Measurements from ENCODE around the gene ZNF791.

Gene ZNF791

DNA sequence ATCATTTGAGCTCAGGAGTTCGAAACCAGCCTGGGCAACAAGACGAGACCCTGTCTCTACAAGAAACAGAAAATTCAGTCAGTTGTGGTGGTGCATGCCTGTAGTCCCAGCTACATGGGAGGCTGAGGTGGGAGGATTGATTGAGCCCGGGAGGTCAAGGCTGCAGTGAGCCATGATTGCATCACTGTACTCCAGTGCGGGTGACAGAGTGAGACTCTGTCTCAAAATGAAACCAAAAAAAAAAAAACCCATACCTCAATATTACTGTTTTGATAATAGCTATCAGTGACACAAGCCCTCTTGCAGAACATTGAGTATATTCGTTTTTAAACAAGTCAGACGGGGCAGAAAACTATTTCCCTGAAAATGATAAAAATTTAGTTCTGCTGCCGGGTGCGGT, 16.2 kb downstream of the ZNF791 start:
- no peak for DNase-seq (ENCODE audit: low read depth, low spot score)
- CTCF ChIA-PET: interaction anchor here (2.1 kb wide), 1 partner anchor 13 kb away, joined by 7 read pairs; no protein-coding TSS in a partner anchor
- POLR2A ChIA-PET: no interaction called here
- H3K4me3 ChIP-seq (ENCODE audit: low read depth, low read length): no peak overlapping the region
- TF ChIP-seq, protein P1, sequence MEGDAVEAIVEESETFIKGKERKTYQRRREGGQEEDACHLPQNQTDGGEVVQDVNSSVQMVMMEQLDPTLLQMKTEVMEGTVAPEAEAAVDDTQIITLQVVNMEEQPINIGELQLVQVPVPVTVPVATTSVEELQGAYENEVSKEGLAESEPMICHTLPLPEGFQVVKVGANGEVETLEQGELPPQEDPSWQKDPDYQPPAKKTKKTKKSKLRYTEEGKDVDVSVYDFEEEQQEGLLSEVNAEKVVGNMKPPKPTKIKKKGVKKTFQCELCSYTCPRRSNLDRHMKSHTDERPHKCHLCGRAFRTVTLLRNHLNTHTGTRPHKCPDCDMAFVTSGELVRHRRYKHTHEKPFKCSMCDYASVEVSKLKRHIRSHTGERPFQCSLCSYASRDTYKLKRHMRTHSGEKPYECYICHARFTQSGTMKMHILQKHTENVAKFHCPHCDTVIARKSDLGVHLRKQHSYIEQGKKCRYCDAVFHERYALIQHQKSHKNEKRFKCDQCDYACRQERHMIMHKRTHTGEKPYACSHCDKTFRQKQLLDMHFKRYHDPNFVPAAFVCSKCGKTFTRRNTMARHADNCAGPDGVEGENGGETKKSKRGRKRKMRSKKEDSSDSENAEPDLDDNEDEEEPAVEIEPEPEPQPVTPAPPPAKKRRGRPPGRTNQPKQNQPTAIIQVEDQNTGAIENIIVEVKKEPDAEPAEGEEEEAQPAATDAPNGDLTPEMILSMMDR (IDR thresholded peaks at IDR 0.05; ENCODE audit: insufficient read depth, low read length, missing control alignments): no peak

DNA sequence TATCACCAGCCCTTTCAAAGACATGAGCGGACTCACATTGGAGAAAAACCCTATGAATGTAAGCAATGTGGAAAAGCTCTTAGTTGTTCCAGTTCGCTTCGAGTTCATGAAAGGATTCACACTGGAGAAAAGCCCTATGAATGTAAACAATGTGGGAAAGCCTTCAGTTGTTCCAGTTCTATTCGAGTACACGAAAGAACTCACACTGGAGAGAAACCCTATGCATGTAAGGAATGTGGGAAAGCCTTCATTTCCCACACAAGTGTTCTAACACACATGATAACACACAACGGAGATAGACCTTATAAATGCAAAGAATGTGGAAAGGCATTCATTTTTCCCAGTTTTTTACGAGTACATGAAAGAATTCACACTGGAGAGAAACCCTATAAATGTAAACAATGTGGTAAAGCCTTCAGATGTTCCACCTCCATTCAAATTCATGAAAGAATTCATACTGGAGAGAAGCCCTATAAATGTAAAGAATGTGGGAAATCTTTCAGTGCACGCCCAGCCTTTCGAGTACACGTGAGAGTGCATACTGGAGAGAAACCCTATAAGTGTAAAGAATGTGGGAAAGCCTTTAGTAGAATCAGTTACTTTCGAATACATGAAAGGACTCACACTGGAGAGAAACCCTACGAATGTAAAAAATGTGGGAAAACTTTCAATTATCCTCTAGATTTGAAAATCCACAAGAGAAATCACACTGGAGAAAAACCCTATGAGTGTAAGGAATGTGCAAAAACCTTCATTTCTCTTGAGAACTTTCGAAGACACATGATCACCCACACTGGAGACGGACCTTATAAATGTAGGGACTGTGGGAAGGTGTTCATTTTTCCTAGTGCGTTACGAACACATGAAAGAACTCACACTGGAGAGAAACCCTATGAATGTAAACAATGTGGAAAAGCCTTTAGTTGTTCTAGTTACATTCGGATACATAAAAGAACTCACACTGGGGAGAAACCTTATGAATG, 17.6 kb downstream of the ZNF791 start:
- DNase-seq (ENCODE audit: low read depth, low spot score): no peak
- no peak overlapping the region for H3K4me3 ChIP-seq (ENCODE audit: low read depth, low read length)
- ChIA-PET POLR2A (no interaction called here), CTCF (interaction anchor here (2.1 kb wide), 1 partner anchor 12 kb away, joined by 7 read pairs; no protein-coding TSS in a partner anchor)
- TF ChIP-seq, protein P1 (IDR thresholded peaks at IDR 0.05; ENCODE audit: insufficient read depth, low read length, missing control alignments): no peak

DNA sequence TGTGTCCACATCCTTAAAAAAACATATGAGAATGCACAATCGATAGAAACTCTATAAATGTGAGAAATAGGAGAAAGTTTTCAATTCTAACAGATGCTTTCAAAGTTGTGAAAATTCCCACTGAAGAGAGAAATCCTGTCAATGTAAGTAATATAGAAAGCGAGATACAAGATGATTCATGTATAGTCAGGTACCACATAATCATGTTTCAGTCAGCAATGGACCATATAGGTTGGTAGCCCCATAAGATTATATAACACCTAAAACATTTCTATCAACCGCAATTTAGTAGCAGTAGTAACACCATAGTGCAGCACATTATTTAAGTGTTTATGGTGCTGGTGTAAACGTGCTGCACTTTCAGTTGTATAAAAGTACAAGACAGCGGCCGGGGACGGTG, 18.5 kb downstream of the ZNF791 start:
- POLR2A ChIA-PET: interaction anchor here (1.2 kb wide), 1 partner anchor 19 kb away, joined by 4 read pairs; the partner anchor contains the start of genes ZNF490 and ZNF791
- no peak overlapping the region for H3K4me3 ChIP-seq (ENCODE audit: low read depth, low read length)
- no peak for DNase-seq (ENCODE audit: low read depth, low spot score)
- TF ChIP-seq, protein P1 (IDR thresholded peaks at IDR 0.05; ENCODE audit: insufficient read depth, low read length, missing control alignments): no peak
- CTCF ChIA-PET: no interaction called here

DNA sequence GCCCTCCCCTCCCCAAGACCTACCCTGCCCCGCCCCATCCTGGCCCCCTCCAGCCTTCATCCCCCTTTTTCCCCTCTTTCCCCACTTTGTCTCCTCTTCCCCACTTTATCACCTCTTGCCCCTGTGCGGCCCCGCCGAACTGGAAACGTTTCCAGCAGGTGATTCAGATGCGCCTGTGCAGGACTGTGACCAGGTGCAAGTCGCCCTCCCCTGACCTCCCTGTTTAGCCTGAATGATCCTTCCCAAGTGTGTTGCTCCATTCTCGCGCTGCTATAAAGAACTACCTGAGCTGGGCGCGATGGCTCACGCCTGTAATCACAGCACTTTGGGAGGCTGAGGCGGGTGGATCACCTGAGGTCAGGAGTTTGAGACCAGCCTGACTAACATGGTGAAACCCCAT, 25.9 kb downstream of the ZNF791 start:
- ChIA-PET POLR2A (interaction anchor here (1.1 kb wide), 1 partner anchor 22 kb away, joined by 4 read pairs; no protein-coding TSS in a partner anchor), CTCF (no interaction called here)
- TF ChIP-seq, protein P1 (IDR thresholded peaks at IDR 0.05; ENCODE audit: insufficient read depth, low read length, missing control alignments): no peak
- H3K4me3 ChIP-seq (ENCODE audit: low read depth, low read length): no peak overlapping the region
- no peak for DNase-seq (ENCODE audit: low read depth, low spot score)

DNA sequence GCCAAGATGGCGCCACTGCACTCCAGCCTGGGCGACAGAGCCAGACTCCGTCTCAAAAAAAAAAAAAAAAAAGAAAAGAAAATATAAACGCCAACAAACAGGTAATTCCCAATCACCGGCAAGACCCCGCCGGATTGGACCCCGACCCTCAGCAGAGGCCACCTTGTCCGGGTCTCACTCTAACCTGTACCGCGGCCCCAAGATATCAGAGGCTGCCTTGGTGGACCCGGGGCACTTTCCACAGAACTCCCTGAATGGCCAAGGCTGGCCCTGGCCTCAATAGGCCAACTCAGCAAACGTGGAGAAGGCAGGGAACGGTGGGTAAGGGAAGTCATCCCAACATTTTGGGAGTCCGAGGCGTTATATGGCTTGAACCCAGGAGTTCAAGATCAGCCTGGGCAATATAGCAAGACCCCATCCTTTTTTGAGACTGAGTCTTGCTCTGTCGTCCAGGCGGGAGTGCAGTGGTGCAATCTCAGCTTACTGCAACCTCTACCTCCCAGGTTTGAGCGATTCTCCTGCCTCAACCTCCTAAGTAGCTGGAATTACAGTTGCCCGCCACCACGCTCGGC, 28.0 kb downstream of the ZNF791 start:
- no peak overlapping the region for H3K4me3 ChIP-seq (ENCODE audit: low read depth, low read length)
- no peak for DNase-seq (ENCODE audit: low read depth, low spot score)
- POLR2A ChIA-PET: no interaction called here
- CTCF ChIA-PET: interaction anchor here (0.6 to 1.3 kb wide), 3 partner anchors 15 to 637 kb away, joined by 3 read pairs; no protein-coding TSS in a partner anchor
- TF ChIP-seq, protein P1 (IDR thresholded peaks at IDR 0.05; ENCODE audit: insufficient read depth, low read length, missing control alignments): no peak
